NB4 (cell line): ENCODE measurements around the gene GPR26.

ENCODE experiments used
- CTCF ChIP-seq: IDR thresholded peaks from one replicate; pipeline ENCODE4 v1.5.1; 2012; ENCODE audit warnings: low read depth, low read length
- POLR2A ChIP-seq: IDR thresholded peaks from 2 replicates; pipeline ENCODE4 v1.6.1; 2011; ENCODE audit warnings: mild to moderate bottlenecking; ENCODE audit not compliant: insufficient read length; ENCODE audit errors: extremely low read depth

DNA sequence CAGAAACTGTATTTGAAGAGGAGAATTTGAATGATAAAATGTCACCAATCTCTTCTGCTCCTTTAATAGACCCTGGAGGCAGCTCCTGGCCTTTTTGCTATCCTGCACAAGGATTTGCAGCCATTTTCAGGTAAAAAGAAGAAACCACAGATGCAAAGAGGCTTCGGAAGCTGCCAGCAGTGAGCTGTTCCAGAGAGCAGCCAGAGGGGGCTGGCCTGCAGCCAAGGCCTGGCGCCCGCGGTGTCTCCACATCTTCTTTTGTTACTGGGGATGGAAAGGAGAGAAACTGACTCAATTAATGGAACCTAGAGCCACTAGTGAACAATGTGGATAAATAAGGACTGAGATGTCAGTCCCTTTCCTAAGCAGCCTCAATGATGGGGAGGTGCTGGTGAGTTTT is 23.9 kb upstream of the GPR26 start:
- no peak for TF ChIP-seq CTCF
- no peak for TF ChIP-seq POLR2A
